ENCODE data around the gene ZDHHC22.

ZDHHC22 gene

GRCh38 chr14:77185093-77185465 is 43.5 kb upstream of the ZDHHC22 start:
- Histone ChIP-seq H3K36me3 (no peaks in the 10 kb centered on the region), H3K27me3 (peaks cover 47% of the 10 kb centered on the region), H3K4me1 (ENCODE audit: control insufficient read depth in 1 of 2, insufficient read depth in 1 of 2, low read depth in 1 of 2, low read length in 1 of 2) (peaks cover 6 to 17% of the 10 kb centered on the region in 2 experiments), H3K9me3 (no peaks in the 10 kb centered on the region), H3K4me3 (ENCODE audit: low read depth in 1 of 2, low read length in 1 of 2) (no peak overlapping the region), H3K27ac (no peak overlapping the region)
- TF ChIP-seq CTCF (IDR thresholded peaks at IDR 0.05), result no peak

GRCh38 chr14:77184396-77185092 is 43.0 kb upstream of the ZDHHC22 start:
- Histone ChIP-seq H3K4me1 (ENCODE audit: control insufficient read depth in 1 of 2, insufficient read depth in 1 of 2, low read depth in 1 of 2, low read length in 1 of 2) (peaks cover 6 to 17% of the 10 kb centered on the region in 2 experiments), H3K4me3 (ENCODE audit: low read depth in 1 of 2, low read length in 1 of 2) (no peak overlapping the region), H3K36me3 (no peaks in the 10 kb centered on the region), H3K9me3 (no peaks in the 10 kb centered on the region), H3K27ac (no peak overlapping the region), H3K27me3 (peaks cover 48% of the 10 kb centered on the region)
- TF ChIP-seq CTCF (IDR thresholded peaks at IDR 0.05), result no peak

- H3K4me3 ChIP-seq (ENCODE audit: low read depth in 1 of 2, low read length in 1 of 2), result no peak overlapping the region
- H3K27ac ChIP-seq, result no peak overlapping the region
- no peaks in the 10 kb centered on the region for H3K36me3 ChIP-seq
- peaks cover 6 to 17% of the 10 kb centered on the region in 2 experiments for H3K4me1 ChIP-seq (ENCODE audit: control insufficient read depth in 1 of 2, insufficient read depth in 1 of 2, low read depth in 1 of 2, low read length in 1 of 2)
- H3K27me3 ChIP-seq, result peaks cover 50% of the 10 kb centered on the region
- no peak for TF ChIP-seq CTCF (IDR thresholded peaks at IDR 0.05)
- no peaks in the 10 kb centered on the region for H3K9me3 ChIP-seq
These were observed 42.3 kb upstream of the ZDHHC22 start for GRCh38 chr14:77183896-77184295.

- no peaks in the 10 kb centered on the region for H3K36me3 ChIP-seq
- H3K9me3 ChIP-seq, result no peaks in the 10 kb centered on the region
- no peak within 1 kb of the TSS for H3K27ac ChIP-seq
- TF ChIP-seq CTCF (IDR thresholded peaks at IDR 0.05), result no peak
- peaks cover 6 to 17% of the 10 kb centered on the region in 2 experiments for H3K4me1 ChIP-seq (ENCODE audit: control insufficient read depth in 1 of 2, insufficient read depth in 1 of 2, low read depth in 1 of 2, low read length in 1 of 2)
- H3K4me3 ChIP-seq (ENCODE audit: low read depth in 1 of 2, low read length in 1 of 2), result peak within 1 kb of the TSS; percentile 20 to 26
- peaks cover 52% of the 10 kb centered on the region for H3K27me3 ChIP-seq
These were observed 40.2 kb upstream of the ZDHHC22 start, which contains the start of gene TMEM63C for GRCh38 chr14:77181603-77182437. TMEM63C (plus strand) TSS chr14:77181798; CDS start chr14:77218814, 37,016 bp downstream.

GRCh38 chr14:77180726-77181602 is 39.4 kb upstream of the ZDHHC22 start:
- no peak overlapping the region for H3K27ac ChIP-seq
- H3K36me3 ChIP-seq, result no peaks in the 10 kb centered on the region
- H3K4me3 ChIP-seq (ENCODE audit: low read depth in 1 of 2, low read length in 1 of 2), result peak overlapping the region in 1 of 2 experiments; percentile 20
- H3K4me1 ChIP-seq (ENCODE audit: control insufficient read depth in 1 of 2, insufficient read depth in 1 of 2, low read depth in 1 of 2, low read length in 1 of 2), result peaks cover 6 to 17% of the 10 kb centered on the region in 2 experiments
- TF ChIP-seq CTCF (IDR thresholded peaks at IDR 0.05), result no peak
- no peaks in the 10 kb centered on the region for H3K9me3 ChIP-seq
- peaks cover 61% of the 10 kb centered on the region for H3K27me3 ChIP-seq
